Stimulated activated CD8-positive, alpha-beta memory T cell treated with anti-CD3 and anti-CD28 coated beads, Interleukin-15, amount 100 ng/mL, for 1 hour (primary cell): ENCODE results near the gene CCDC182.

Experiments used
- DNase-seq: peaks from one replicate; pipeline ENCODE4 v3.0.0-alpha.2; 2020; ENCODE audit warnings: low read depth

The CCDC182 gene

GRCh38 chr17:57697891-57698711 is 47.0 kb downstream of the CCDC182 start:
- no peak for DNase-seq

DNA sequence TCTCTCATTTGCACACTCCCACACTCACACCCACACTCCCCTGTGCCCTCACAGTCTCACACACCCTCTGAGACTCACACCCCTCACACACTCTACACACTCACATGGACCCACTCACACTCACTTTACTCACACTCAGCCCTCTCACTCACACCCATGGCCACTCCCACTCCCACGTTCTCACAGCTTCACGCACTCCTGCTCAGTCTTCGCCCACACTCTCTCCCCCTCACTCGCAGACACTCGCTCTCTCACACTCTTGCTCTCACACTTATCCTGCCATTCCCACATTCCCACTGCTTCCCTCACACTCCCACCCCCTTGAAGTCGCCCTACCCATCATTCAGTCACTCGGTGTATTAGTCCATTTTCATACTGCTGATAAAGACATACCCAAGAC is 47.9 kb downstream of the CCDC182 start:
- DNase-seq = no peak

DNA sequence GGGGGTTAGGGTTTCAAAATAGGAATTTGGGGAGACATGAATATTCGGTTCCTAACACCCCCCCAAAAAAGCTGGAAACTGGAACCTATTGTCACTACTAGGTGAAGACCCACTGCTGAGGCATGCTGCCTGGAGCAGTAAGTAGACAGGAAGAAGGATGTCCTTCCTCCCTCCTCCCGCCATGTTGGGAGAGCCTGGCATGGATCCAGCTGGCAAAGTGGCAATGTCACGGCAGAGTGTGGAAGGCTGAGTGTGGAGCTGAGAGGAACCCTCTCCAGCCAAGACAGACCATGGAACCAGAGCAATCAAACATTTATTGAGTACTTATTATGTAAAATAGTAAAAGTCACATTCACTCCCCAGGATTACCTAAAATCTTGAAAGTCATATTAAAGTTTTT is 49.0 kb downstream of the CCDC182 start:
- DNase-seq = no peak
